AML-193 (cell line): Measurements from ENCODE around the gene RPS21.

Source experiments
- DNase-seq, 2 experiments: peaks; one replicate each; lab custom pipeline; 2025; lab: John Stamatoyannopoulos, UW

RPS21 gene

DNA sequence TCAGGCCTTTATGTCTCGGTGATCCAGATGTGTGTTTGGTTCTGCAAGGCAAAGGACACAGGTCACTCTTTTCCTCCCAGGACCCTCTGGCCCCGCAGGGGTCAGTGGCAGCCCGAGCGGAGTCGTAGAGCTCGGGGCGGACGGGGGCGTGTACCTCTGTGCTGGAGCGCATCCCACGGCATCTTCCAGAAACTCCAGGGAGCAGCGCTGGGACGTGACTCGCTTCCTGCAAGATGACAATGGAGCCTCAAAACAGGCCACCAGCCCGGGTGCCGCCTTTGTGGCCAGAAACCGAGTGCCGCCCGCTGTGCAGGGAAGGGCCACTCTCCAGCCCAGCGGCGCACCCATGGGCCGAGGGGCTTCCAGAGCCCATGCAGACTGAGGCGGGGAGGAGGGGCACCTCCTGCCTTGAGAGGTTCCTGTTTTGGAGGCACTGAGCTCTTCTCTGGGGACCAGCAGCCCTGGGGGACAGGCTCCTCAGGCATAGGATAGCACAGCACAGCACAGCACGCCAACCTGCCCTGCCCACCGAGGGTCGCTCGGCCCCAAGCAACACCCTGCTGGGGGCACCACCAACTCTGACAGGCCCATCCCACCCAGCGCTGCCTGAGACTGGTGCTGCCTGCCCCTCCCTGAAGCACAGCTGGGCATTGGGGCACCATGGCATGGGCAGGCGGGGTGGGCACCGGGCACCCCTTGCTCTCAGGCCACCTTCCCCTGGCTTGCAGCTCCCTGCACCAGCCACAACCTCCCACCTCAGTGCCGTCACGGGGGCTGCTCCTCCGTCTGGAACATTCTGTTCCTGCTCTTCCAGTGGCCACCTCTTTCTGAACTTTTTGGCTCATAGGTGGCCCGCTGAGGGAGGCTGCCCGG, 9.7 kb downstream of the RPS21 start:
- no peak for DNase-seq

- DNase-seq, result no peak
These were observed 11.4 kb downstream of the RPS21 start for GRCh38 chr20:62398120-62398821.

- no peak for DNase-seq
These were observed 13.1 kb downstream of the RPS21 start for GRCh38 chr20:62400021-62400420.

DNA sequence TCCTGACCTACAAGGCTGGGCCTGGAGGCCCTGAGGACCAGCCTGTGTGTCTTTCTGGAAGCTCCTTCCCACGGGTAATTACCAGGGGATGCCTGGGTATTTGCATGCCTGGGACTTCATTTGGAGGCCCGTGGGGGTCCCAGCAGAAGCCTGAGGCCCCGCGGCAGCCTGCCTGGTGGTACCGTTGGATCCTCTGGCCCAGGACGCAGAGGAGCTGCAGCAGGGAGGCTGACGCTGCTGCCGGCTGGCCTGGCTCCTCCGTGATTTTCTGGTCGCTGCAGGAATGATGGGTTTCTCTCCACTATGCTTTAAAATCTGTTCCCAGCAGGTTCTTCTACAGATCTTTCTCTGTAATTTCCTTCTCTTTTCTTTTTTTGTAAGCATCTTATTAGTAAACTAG, 13.6 kb downstream of the RPS21 start:
- no peak for DNase-seq

- no peak for DNase-seq
These were observed 14.5 kb downstream of the RPS21 start for GRCh38 chr20:62401331-62401779.

- no peak for DNase-seq
These were observed 15.7 kb downstream of the RPS21 start for GRCh38 chr20:62402456-62403150.

DNA sequence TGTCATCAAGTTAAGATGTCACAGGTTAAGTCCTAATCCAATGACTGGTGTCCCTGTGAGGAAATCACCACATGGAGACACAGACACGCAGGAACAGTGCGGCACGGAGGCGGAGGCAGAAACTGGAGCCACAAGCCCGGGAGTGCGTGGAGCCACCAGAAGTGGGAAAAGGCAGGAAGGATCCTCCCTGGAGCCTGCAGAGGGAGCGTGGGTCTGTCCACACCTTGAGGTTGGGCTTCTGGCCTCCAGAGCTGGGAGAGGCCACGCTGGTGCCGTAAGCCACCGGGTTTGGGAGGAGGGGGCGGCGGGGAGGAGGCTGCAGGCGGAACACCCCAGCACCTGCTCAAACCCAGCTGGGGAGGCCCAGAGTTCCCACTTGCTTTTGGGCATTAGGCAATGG, 16.4 kb downstream of the RPS21 start:
- no peak for DNase-seq

- no peak for DNase-seq
These were observed 17.3 kb downstream of the RPS21 start for GRCh38 chr20:62404112-62404665.

- DNase-seq, result no peak
These were observed 17.8 kb downstream of the RPS21 start for GRCh38 chr20:62404761-62405107.

DNA sequence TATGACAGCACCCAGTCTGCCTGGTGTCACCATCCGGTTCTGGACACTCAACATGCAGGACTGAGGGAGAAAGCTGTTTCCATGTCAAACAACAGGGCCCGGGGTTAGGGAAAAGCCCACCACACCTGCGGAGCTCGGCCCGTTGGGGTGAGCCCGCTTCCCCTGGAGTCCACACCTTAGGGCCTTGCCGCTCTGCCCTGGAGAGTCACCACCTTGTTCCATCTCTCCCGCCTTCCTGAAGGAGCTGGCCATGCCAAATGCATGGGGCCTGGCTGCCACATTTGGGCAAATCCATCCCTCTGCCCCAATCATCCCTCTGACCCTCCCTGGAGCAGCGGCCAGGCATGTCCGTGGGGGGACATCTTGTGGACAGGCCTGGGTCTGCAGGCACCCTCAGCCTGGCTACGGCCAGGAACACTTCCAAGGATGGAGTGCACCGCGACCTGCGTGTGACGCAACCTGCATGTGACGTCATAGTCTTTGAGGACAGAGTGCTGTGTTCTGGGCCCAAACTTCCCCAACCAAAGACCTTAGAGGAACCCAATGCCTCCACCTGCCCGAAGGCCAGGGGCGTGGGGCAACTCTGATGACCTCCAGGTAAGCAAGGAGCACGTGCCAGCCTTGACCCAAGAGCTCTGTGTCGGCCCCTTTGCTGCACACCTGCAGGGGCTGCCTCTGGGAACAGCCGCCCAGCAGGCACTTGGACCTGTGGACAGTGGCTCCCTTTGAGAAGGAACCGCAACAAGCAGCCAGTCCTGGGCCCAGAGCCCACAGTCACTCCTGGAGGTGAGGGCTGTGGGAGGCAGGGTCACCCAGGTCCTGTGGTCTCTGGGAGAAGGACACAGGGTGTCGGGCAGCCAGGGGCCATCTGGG, 18.4 kb downstream of the RPS21 start:
- DNase-seq, result peak in 1 of 2 experiments; percentile 8

DNA sequence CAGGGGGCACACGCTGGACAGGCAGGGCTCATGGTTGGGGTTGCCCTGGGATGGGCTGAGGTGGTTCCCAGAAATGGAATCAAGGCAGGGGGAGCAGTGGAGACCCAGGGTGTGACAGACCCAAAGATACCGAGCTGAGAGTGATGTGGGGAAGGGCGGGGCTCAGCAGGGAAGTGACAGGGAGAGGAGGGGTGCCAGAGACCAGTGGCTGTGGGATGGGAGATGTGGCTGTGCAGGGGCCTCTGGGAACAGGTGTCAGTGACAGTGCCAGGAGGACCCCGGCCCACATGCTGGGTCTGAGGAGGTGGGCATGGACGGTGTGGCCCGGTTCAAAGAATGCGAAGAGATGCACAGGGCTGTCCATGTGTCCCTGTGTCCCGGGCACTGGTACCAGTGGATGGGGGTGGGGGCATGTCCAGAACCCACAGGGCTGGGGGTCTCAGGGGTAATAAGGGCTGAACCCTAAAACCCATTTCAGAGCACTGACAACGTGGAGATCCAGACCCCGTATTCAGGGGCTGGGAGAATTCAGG, 19.1 kb downstream of the RPS21 start:
- DNase-seq, result no peak

GRCh38 chr20:62406635-62407176, 19.8 kb downstream of the RPS21 start:
- no peak for DNase-seq

DNA sequence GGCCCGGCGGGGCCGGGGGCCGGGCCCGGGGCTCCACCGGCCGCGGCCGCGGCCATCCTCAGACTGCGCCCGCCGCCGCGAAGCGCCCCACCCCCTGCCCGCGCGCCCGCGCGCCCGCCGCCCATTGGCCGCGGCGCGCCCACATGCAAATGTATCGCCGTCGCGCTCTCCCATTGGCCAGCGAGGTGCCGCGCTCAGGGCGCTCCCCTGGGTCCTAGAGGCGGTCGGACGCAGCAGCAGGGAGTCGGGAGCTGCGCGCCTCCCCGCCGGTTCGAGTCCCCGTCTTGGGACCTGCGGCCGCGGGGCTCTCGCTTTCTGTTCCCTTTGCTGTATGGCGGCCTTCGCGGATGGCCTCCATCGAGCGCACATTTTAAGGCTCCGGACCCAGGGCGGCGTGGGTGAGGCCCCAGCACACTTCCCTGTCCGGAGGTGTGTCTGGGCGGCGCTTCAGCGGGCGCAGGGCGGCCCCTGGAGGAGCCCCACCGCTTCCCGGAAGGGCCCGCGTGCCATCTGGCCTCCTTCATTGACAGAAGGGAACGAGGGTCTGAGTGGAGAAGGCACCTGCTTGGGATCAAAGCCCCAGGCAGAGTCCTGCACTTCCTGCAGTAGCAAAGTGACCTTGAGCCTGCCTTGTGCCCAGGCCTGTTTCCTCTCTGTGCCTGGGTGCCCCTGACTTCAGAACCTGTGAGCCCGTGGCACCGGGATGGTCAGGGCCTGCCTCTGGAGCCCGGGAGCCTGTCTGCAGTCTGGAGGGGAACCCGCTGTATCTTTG, 20.5 kb downstream of the RPS21 start, which contains the start of gene CABLES2:
Gene CABLES2 (minus strand): TSS at position 65 of the 772 bp plus-strand sequence. CDS start 9 bp downstream, at position 56.
- DNase-seq, result peak; percentile 74 to 79

- no peak for DNase-seq
These were observed 21.2 kb downstream of the RPS21 start for GRCh38 chr20:62408055-62408454.

DNA sequence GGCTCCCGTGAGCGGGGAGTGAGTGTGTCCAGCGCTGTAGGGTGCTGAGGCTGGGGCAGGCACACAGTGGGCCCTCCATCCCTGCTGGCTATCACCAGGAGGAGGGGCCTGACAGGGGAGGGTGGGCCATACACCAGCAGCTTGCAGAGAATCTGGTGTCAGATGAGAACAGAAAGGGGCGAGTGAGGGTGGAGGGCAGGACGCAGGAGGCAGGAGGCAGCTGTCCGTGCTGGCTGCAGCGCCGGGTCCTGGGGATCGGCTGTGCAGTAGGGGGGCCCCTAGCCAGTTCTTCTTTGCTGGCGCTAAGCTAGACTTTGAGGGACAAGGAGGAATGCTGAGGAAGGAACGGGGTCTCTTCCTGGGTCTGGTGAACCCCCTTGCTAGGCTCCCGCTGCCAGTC, 21.7 kb downstream of the RPS21 start:
- DNase-seq, result no peak

- DNase-seq, result no peak
These were observed 22.4 kb downstream of the RPS21 start for GRCh38 chr20:62409086-62409853.

GRCh38 chr20:62409931-62410745, 23.2 kb downstream of the RPS21 start:
- DNase-seq, result peak; percentile 20 to 28
